GM12878 (cell line): Measurements from ENCODE around the gene CATSPERD. TPM values are rescaled to one million over a fixed set of nuclear protein-coding genes. Genes with fewer than 3 reads are reported as not detected.

Experiments used
- ATAC-seq: fragments of 200-7000 bp; cut with Tn5 transposase; 3 replicates; pipeline ENCODE4 v1.9.1; 2020; ENCODE audit warnings: mild to moderate bottlenecking, moderate library complexity
- BruUV-seq: library from RNA; stranded (reverse); fragments of 400-500 nt; replicated peaks from 2 replicates; lab custom pipeline; 2021; lab: Mats Ljungman, UMichigan
- CTCF ChIA-PET: fragments of 300-600 bp; sonication (Branson Sonifier 250); formaldehyde crosslinking; extraction: SDS; loops from one replicate; lab custom pipeline; 2021; ENCODE audit warnings: inconsistent platforms; lab: Yijun Ruan, JAX
- POLR2A ChIA-PET: fragments of 350-600 bp; formaldehyde crosslinking; extraction: SDS; loops from one replicate; lab custom pipeline; 2021; ENCODE audit warnings: inconsistent platforms; lab: Charles Lee
- RAD21 ChIA-PET: fragments of 300-600 bp; sonication (Branson Sonifier 250); formaldehyde crosslinking; loops from one replicate; lab custom pipeline; 2023; ENCODE audit warnings: antibody characterized with exemption; ENCODE audit not compliant: unreplicated experiment; lab: Charles Lee
- SMC1A ChIA-PET: fragments of 300-600 bp; sonication (Branson Sonifier 250); formaldehyde crosslinking; loops from one replicate; lab custom pipeline; 2023; ENCODE audit not compliant: unreplicated experiment, uncharacterized antibody; lab: Charles Lee
- DNase-seq: peaks from one replicate; pipeline ENCODE4 v3.0.0-alpha.2; 2011; ENCODE audit warnings: low read depth, low spot score
- FAIRE-seq: peaks from 3 replicates; lab custom pipeline; 2011; peaks lifted over from hg19 to GRCh38; lab: Jason Lieb, UNC
- H2AFZ ChIP-seq: 2 replicates; pipeline ENCODE4 v1.6.0; 2011; ENCODE audit warnings: low read depth, low read length, control low read depth; ENCODE audit not compliant: control insufficient read depth
- H3K27ac ChIP-seq: 2 replicates; pipeline ENCODE4 v1.5.1; 2011; ENCODE audit warnings: control low read depth; ENCODE audit not compliant: control insufficient read depth, insufficient read depth
- H3K27me3 ChIP-seq, 2 experiments: replicated peaks in 1 of 2; 2 replicates each; pipeline versions ENCODE4 v1.6.0 to v1.6.1; 2011; ENCODE audit warnings: low read length in 1 of 2; ENCODE audit not compliant: control insufficient read depth in 2 of 2, insufficient read depth in 2 of 2
- H3K36me3 ChIP-seq, 2 experiments: 2 replicates each; pipeline ENCODE4 v1.5.1; 2011; ENCODE audit warnings: low read length in 1 of 2; ENCODE audit not compliant: control insufficient read depth in 2 of 2, insufficient read depth in 2 of 2
- H3K4me1 ChIP-seq: 2 replicates; pipeline ENCODE4 v1.6.1; 2011; ENCODE audit warnings: mild to moderate bottlenecking, low read length, moderate library complexity, mixed read lengths; ENCODE audit not compliant: control insufficient read depth, insufficient read depth
- H3K4me2 ChIP-seq: 2 replicates; pipeline ENCODE4 v1.6.0; 2011; ENCODE audit warnings: control low read depth; ENCODE audit not compliant: control insufficient read depth, insufficient read depth
- H3K4me3 ChIP-seq: fragments of 200-600 bp; sonication (generic); 2 replicates; pipeline ENCODE4 v1.5.1; 2016
- H3K79me2 ChIP-seq: 2 replicates; pipeline ENCODE4 v1.6.0; 2011; ENCODE audit warnings: low read length; ENCODE audit not compliant: control insufficient read depth, insufficient read depth
- H3K9ac ChIP-seq: 2 replicates; pipeline ENCODE4 v1.8.0; 2011; ENCODE audit warnings: low read length, control low read depth, mixed read lengths; ENCODE audit not compliant: control insufficient read depth, insufficient read depth
- H3K9me3 ChIP-seq: replicated peaks from 3 replicates; pipeline ENCODE4 v1.5.1; 2011; ENCODE audit warnings: mild to moderate bottlenecking, low read length; ENCODE audit not compliant: control insufficient read depth, insufficient read depth
- H4K20me1 ChIP-seq: 2 replicates; pipeline ENCODE4 v1.6.0; 2011; ENCODE audit not compliant: control insufficient read depth, insufficient read depth
- BCL3 ChIP-seq: IDR thresholded peaks from 2 replicates; pipeline ENCODE4 v1.6.1; 2011; ENCODE audit warnings: borderline replicate concordance, low read depth, mild to moderate bottlenecking, moderate library complexity, low read length; ENCODE audit not compliant: insufficient read depth, poor library complexity, severe bottlenecking
- CBX5 ChIP-seq: sonication (generic); IDR thresholded peaks from 2 replicates; pipeline ENCODE4 v1.6.1; 2016; ENCODE audit warnings: low read depth, moderate library complexity, mild to moderate bottlenecking, inconsistent platforms
- CREB1 ChIP-seq: IDR thresholded peaks from 2 replicates; pipeline ENCODE4 v1.6.1; 2012; ENCODE audit warnings: low read depth, mild to moderate bottlenecking, inconsistent platforms
- POLR2A ChIP-seq: IDR thresholded peaks from 2 replicates; pipeline ENCODE4 v1.6.1; 2011; ENCODE audit warnings: low read depth, mild to moderate bottlenecking, low read length
- POLR2AphosphoS2 ChIP-seq: IDR thresholded peaks from 2 replicates; pipeline ENCODE4 v1.6.1; 2011; ENCODE audit warnings: low read depth, mild to moderate bottlenecking, low read length, improper control_type of control experiment, moderate library complexity
- SREBF2 ChIP-seq: IDR thresholded peaks from 2 replicates; pipeline ENCODE4 v1.6.1; 2012; ENCODE audit warnings: mild to moderate bottlenecking, low read length
- WGBS: methylation state at CpG from one replicate; pipeline ENCODE4 v1.1.6; 2016; ENCODE audit warnings: low lambda C conversion rate; ENCODE audit not compliant: insufficient replicate concordance, insufficient coverage; ENCODE audit errors: missing lambda C conversion rate; 5-methylcytosine and 5-hydroxymethylcytosine counted together
- in situ Hi-C: fragments of 300-500 bp; cut with MboI; formaldehyde crosslinking; loops from 9 replicates; pipeline ENCODE4 v1.14.3; 2018; ENCODE audit warnings: mixed read lengths
- intact Hi-C: fragments of 100-400 bp; cut with micrococcal nuclease; formaldehyde crosslinking; loops from one replicate; pipeline ENCODE4 v1.14.2; 2022; ENCODE audit not compliant: unreplicated experiment
- polyA plus RNA-seq, 11 experiments: library from polyadenylated mRNA; depleted of rRNA in 4 of 11; unstranded in 6 of 11; stranded (reverse) in 5 of 11; fragments of >200 nt; fragmentation: Nextera tagmentation in 4 of 11; fragmentation: Illumina TruSeq in 1 of 11; extraction: Ambion mirVana in 4 of 11; extraction: Trizol in 1 of 11; gene quantifications; 1 replicate in 1 of 11; 2 replicates in 10 of 11; pipeline versions ENCODE4 v1.2.1 to v1.2.3, GENCODE V29; 2011 to 2016; ENCODE audit warnings: inconsistent platforms in 2 of 11, missing spikeins in 2 of 11, low read depth in 1 of 11
- total RNA-seq, 4 experiments: library from RNA; depleted of rRNA in 3 of 4; stranded (reverse); fragments of >200 nt in 3 of 4; fragmentation: Illumina TruSeq in 1 of 4; extraction: Trizol in 1 of 4; gene quantifications; 2 replicates each; pipeline versions ENCODE4 v1.2.1 to v1.2.3, GENCODE V29; 2013 to 2021
- TF ChIP-seq, protein P1 (sequence below): fragments of 450-650 bp; IDR thresholded peaks from 2 replicates; pipeline ENCODE4 v1.6.1; 2018; ENCODE audit warnings: mild to moderate bottlenecking, low read depth, moderate library complexity; ENCODE audit not compliant: partially characterized antibody

CATSPERD gene
- total and polyA plus RNA-seq, 10 of the 15 experiments (the other 5 are each of a cell fraction or from before 2014, with no cell fraction given): 0.02 to 0.38 (median 0.11) TPM; not detected in 5

- Histone ChIP-seq H3K36me3 (peaks cover 13 to 62% of the 10 kb centered on the region in 2 experiments), H4K20me1 (no peaks in the 10 kb centered on the region; the same call in none of the 2 replicates), H3K4me3 (no peak overlapping the region), H3K4me1 (peaks cover 10% of the 10 kb centered on the region), H3K4me2 (peak overlapping the region; percentile 25; the same call in 1 of the 2 replicates), H2AFZ (no peak overlapping the region), H3K27me3 (no peaks in the 10 kb centered on the region), H3K79me2 (peaks cover 49% of the 10 kb centered on the region), H3K27ac (no peak overlapping the region), H3K9ac (no peak overlapping the region), H3K9me3 (no peaks in the 10 kb centered on the region)
- ChIA-PET CTCF (no interaction called here), POLR2A (interaction anchor here (0.5 kb wide), 1 partner anchor 20 kb away, joined by 4 read pairs; no protein-coding TSS in a partner anchor), RAD21 (no interaction called here), SMC1A (no interaction called here)
- WGBS: 93% methylated on average over 40 of the region's 45 CpGs
- in situ Hi-C loops: no loop called here
- DNase-seq (no peak), FAIRE-seq (no peak), ATAC-seq (no peak)
- BruUV-seq: TSS peak; percentile 34
- intact Hi-C loops: no loop called here
- peak; percentile 72 for TF ChIP-seq POLR2A
- TF ChIP-seq POLR2AphosphoS2: 0 out of 2 replicates have a peak, but pooled peaks have one; percentile 40
- peak; percentile 11 for TF ChIP-seq BCL3
- TF ChIP-seq CREB1: 0 out of 2 replicates have a peak, but pooled peaks have one; percentile 24
- TF ChIP-seq, protein P1, sequence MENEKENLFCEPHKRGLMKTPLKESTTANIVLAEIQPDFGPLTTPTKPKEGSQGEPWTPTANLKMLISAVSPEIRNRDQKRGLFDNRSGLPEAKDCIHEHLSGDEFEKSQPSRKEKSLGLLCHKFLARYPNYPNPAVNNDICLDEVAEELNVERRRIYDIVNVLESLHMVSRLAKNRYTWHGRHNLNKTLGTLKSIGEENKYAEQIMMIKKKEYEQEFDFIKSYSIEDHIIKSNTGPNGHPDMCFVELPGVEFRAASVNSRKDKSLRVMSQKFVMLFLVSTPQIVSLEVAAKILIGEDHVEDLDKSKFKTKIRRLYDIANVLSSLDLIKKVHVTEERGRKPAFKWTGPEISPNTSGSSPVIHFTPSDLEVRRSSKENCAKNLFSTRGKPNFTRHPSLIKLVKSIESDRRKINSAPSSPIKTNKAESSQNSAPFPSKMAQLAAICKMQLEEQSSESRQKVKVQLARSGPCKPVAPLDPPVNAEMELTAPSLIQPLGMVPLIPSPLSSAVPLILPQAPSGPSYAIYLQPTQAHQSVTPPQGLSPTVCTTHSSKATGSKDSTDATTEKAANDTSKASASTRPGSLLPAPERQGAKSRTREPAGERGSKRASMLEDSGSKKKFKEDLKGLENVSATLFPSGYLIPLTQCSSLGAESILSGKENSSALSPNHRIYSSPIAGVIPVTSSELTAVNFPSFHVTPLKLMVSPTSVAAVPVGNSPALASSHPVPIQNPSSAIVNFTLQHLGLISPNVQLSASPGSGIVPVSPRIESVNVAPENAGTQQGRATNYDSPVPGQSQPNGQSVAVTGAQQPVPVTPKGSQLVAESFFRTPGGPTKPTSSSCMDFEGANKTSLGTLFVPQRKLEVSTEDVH: no peak
- TF ChIP-seq SREBF2: no peak
- no peak for TF ChIP-seq CBX5
These were observed 26.1 kb upstream of the CATSPERD start for GRCh38 chr19:5694167-5694955.
